Suprapubic skin (tissue), 4 donors: ENCODE data around the gene IGFN1.

ENCODE experiments used
- EP300 ChIP-seq: sonication (generic); formaldehyde crosslinking; IDR thresholded peaks from one replicate; pipeline ENCODE4 v1.6.1; 2017; ENCODE audit warnings: antibody characterized with exemption
- POLR2A ChIP-seq, 2 donors: fragments of 450-650 bp; IDR thresholded peaks; one replicate each; pipeline ENCODE4 v1.6.1; 2017; ENCODE audit warnings: antibody characterized with exemption in 2 of 2, mild to moderate bottlenecking in 2 of 2, moderate library complexity in 2 of 2
- POLR2AphosphoS5 ChIP-seq, 3 donors: sonication (generic); formaldehyde crosslinking; IDR thresholded peaks; one replicate each; pipeline ENCODE4 v1.6.1; 2017; ENCODE audit warnings: antibody characterized with exemption in 3 of 3
- TF ChIP-seq, protein P1 (sequence below), 2 donors: fragments of 200-600 bp in 1 of 2; fragments of 450-650 bp in 1 of 2; sonication (generic) in 1 of 2; IDR thresholded peaks; one replicate each; pipeline ENCODE4 v1.5.1; 2016 to 2019; ENCODE audit warnings: antibody characterized with exemption in 2 of 2, mild to moderate bottlenecking in 1 of 2, moderate library complexity in 1 of 2

DNA sequence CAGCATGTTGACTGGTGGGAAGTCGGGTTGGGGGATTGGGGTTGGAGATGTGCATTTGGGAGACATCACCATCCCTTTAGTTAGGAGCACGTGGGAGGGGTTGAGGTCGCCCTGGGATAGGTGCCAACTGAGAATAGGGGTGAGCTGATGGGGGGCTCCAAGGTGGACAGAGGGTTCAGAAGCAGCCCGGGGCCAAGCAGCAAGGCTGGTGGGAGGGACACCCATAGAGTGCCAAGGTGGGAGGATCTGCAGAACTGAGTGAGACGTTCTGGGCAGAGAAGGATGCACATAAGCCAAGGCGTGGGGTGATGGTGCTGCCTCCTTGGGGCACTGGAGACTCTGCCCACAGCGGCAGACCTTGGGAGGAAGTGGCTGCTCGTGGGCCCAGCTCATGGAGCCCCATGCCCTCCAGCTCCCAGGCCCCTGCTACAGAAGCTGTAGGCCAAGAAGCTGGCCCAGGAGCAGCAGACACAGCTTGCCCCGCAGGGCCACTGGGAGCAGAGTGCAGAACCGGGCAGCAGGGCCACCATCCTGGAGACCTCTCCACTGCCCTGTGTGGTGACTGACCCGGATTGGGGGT lies 61.3 kb downstream of the IGFN1 start:
- TF ChIP-seq, protein P1, sequence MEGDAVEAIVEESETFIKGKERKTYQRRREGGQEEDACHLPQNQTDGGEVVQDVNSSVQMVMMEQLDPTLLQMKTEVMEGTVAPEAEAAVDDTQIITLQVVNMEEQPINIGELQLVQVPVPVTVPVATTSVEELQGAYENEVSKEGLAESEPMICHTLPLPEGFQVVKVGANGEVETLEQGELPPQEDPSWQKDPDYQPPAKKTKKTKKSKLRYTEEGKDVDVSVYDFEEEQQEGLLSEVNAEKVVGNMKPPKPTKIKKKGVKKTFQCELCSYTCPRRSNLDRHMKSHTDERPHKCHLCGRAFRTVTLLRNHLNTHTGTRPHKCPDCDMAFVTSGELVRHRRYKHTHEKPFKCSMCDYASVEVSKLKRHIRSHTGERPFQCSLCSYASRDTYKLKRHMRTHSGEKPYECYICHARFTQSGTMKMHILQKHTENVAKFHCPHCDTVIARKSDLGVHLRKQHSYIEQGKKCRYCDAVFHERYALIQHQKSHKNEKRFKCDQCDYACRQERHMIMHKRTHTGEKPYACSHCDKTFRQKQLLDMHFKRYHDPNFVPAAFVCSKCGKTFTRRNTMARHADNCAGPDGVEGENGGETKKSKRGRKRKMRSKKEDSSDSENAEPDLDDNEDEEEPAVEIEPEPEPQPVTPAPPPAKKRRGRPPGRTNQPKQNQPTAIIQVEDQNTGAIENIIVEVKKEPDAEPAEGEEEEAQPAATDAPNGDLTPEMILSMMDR (IDR thresholded peaks at IDR 0.05) = no peak
- TF ChIP-seq EP300 (no peak), POLR2A (IDR thresholded peaks at IDR 0.05) (no peak), POLR2AphosphoS5 (IDR thresholded peaks at IDR 0.05) (no peak)
